Naive thymus-derived CD4-positive, alpha-beta T cell (primary cell): ENCODE results near the gene FOXP2. TPM values are rescaled to one million over a fixed set of nuclear protein-coding genes. Genes with fewer than 3 reads are reported as not detected.

Experiments
- ATAC-seq: fragments of 150-1000 bp; cut with Tn5 transposase; 2 replicates; pipeline ENCODE4 v1.10.0; 2021; ENCODE audit warnings: mild to moderate bottlenecking, moderate library complexity
- CTCF ChIA-PET: fragments of 350-600 bp; sonication (Branson Sonifier 250); formaldehyde crosslinking; loops from one replicate; lab custom pipeline; 2021; ENCODE audit warnings: antibody characterized with exemption; lab: Charles Lee
- POLR2A ChIA-PET: fragments of 350-600 bp; sonication (Branson Sonifier 250); formaldehyde crosslinking; loops from one replicate; lab custom pipeline; 2021; ENCODE audit warnings: antibody characterized with exemption, inconsistent platforms; lab: Charles Lee
- DNase-seq, 9 donors: peaks; one replicate each; pipeline versions ENCODE4 v3.0.0 to v3.0.0-alpha.2; 2020 to 2022; ENCODE audit warnings: mixed read lengths in 1 of 9
- H3K27ac ChIP-seq: one replicate; pipeline ENCODE4 v1.7.0; 2013; ENCODE audit warnings: mild to moderate bottlenecking, low read depth, low read length, moderate library complexity
- H3K27me3 ChIP-seq, 2 donors: one replicate each; pipeline ENCODE4 v1.7.0; 2013; ENCODE audit warnings: low read length in 2 of 2, mild to moderate bottlenecking in 2 of 2, moderate library complexity in 2 of 2; ENCODE audit not compliant: control insufficient read depth in 2 of 2, insufficient read depth in 2 of 2
- H3K36me3 ChIP-seq, 3 experiments: 1 replicate in 2 of 3; 2 replicates in 1 of 3; pipeline ENCODE4 v1.7.0; 2013; ENCODE audit warnings: low read length in 3 of 3, mild to moderate bottlenecking in 3 of 3, moderate library complexity in 1 of 3; ENCODE audit not compliant: insufficient read depth in 3 of 3, control insufficient read depth in 2 of 3
- H3K4me1 ChIP-seq, 2 donors: one replicate each; pipeline ENCODE4 v1.7.0; 2013; ENCODE audit warnings: low read length in 2 of 2, mild to moderate bottlenecking in 2 of 2, moderate library complexity in 1 of 2; ENCODE audit not compliant: control insufficient read depth in 2 of 2, insufficient read depth in 2 of 2
- H3K4me3 ChIP-seq: 2 replicates; pipeline ENCODE4 v1.7.0; 2013; ENCODE audit warnings: mild to moderate bottlenecking, low read length
- H3K9me3 ChIP-seq, 3 experiments: 1 replicate in 2 of 3; 2 replicates in 1 of 3; pipeline ENCODE4 v1.7.0; 2013; ENCODE audit warnings: low read length in 3 of 3; ENCODE audit not compliant: control insufficient read depth in 2 of 3
- H3K27ac Mint-ChIP-seq, 9 donors: one replicate each; pipeline ENCODE4 v1.8.0; 2020 to 2022; ENCODE audit warnings: mixed read lengths in 9 of 9, mild to moderate bottlenecking in 8 of 9, moderate library complexity in 5 of 9, inconsistent platforms in 2 of 9
- H3K27me3 Mint-ChIP-seq, 5 donors: one replicate each; pipeline ENCODE4 v1.8.0; 2021 to 2022; ENCODE audit warnings: mixed read lengths in 5 of 5, mild to moderate bottlenecking in 1 of 5
- H3K36me3 Mint-ChIP-seq, 5 donors: one replicate each; pipeline ENCODE4 v1.8.0; 2020 to 2022; ENCODE audit warnings: mixed read lengths in 5 of 5, mild to moderate bottlenecking in 3 of 5, inconsistent platforms in 1 of 5
- H3K4me1 Mint-ChIP-seq, 7 donors: one replicate each; pipeline ENCODE4 v1.8.0; 2020 to 2022; ENCODE audit warnings: mixed read lengths in 7 of 7, mild to moderate bottlenecking in 3 of 7, inconsistent platforms in 1 of 7
- H3K4me3 Mint-ChIP-seq, 10 donors: one replicate each; pipeline ENCODE4 v1.8.0; 2020 to 2022; ENCODE audit warnings: mild to moderate bottlenecking in 10 of 10, mixed read lengths in 10 of 10, moderate library complexity in 6 of 10, inconsistent platforms in 2 of 10
- H3K9me3 Mint-ChIP-seq, 11 donors: one replicate each; pipeline ENCODE4 v1.8.0; 2020 to 2022; ENCODE audit warnings: mixed read lengths in 11 of 11, mild to moderate bottlenecking in 4 of 11, inconsistent platforms in 1 of 11, moderate library complexity in 1 of 11
- intact Hi-C, 2 donors: fragments of 100-400 bp; cut with micrococcal nuclease; formaldehyde crosslinking; loops; one replicate each; pipeline ENCODE4 v1.15.1; 2023
- polyA plus RNA-seq, 2 donors: library from polyadenylated mRNA; unstranded; fragments of 300-500 nt; fragmentation: Illumina TruSeq; gene quantifications; one replicate each; pipeline ENCODE4 v1.2.3, GENCODE V29; 2021
- total RNA-seq, 6 experiments: library from RNA in 5 of 6; stranded (reverse) in 5 of 6; gene quantifications; 1 replicate in 5 of 6; 2 replicates in 1 of 6; pipeline ENCODE4 v1.2.3 and lab custom pipeline; 2021 to 2026

The FOXP2 gene
- total and polyA plus RNA-seq, 7 experiments from 2014 or later: not detected

GRCh38 chr7:114522081-114522480 is 107.5 kb downstream of the FOXP2 start:
- no peaks in the 10 kb centered on the region for H3K4me1 ChIP-seq
- no peaks in the 10 kb centered on the region for H3K9me3 ChIP-seq
- ATAC-seq (no peak), DNase-seq (no peak)
- no peak overlapping the region for H3K4me3 Mint-ChIP-seq
- POLR2A ChIA-PET: no interaction called here
- H3K9me3 Mint-ChIP-seq: peaks cover 0 to 4% (median 0%) of the 10 kb centered on the region in 11 donors
- no peak overlapping the region for H3K27ac Mint-ChIP-seq
- no peaks in the 10 kb centered on the region for H3K4me1 Mint-ChIP-seq
- no peaks in the 10 kb centered on the region for H3K36me3 ChIP-seq
- CTCF ChIA-PET: no interaction called here
- H3K27me3 ChIP-seq: no peaks in the 10 kb centered on the region
- no peak overlapping the region for H3K4me3 ChIP-seq
- H3K27ac ChIP-seq: no peak overlapping the region
- no peaks in the 10 kb centered on the region for H3K27me3 Mint-ChIP-seq
- intact Hi-C loops: no loop called here
- no peaks in the 10 kb centered on the region for H3K36me3 Mint-ChIP-seq

- no peaks in the 10 kb centered on the region for H3K27me3 ChIP-seq
- CTCF ChIA-PET: no interaction called here
- H3K4me1 ChIP-seq: no peaks in the 10 kb centered on the region
- no peaks in the 10 kb centered on the region for H3K36me3 Mint-ChIP-seq
- H3K4me3 Mint-ChIP-seq: no peak overlapping the region
- no peaks in the 10 kb centered on the region for H3K4me1 Mint-ChIP-seq
- H3K9me3 Mint-ChIP-seq: peaks cover 0 to 4% (median 0%) of the 10 kb centered on the region in 11 donors
- no peak overlapping the region for H3K27ac Mint-ChIP-seq
- H3K4me3 ChIP-seq: no peak overlapping the region
- no peaks in the 10 kb centered on the region for H3K27me3 Mint-ChIP-seq
- intact Hi-C loops: no loop called here
- ATAC-seq (no peak), DNase-seq (no peak)
- H3K9me3 ChIP-seq: no peaks in the 10 kb centered on the region
- no peaks in the 10 kb centered on the region for H3K36me3 ChIP-seq
- POLR2A ChIA-PET: no interaction called here
- H3K27ac ChIP-seq: no peak overlapping the region
Observed at GRCh38 chr7:114527589-114527988, 113.0 kb downstream of the FOXP2 start.

DNA sequence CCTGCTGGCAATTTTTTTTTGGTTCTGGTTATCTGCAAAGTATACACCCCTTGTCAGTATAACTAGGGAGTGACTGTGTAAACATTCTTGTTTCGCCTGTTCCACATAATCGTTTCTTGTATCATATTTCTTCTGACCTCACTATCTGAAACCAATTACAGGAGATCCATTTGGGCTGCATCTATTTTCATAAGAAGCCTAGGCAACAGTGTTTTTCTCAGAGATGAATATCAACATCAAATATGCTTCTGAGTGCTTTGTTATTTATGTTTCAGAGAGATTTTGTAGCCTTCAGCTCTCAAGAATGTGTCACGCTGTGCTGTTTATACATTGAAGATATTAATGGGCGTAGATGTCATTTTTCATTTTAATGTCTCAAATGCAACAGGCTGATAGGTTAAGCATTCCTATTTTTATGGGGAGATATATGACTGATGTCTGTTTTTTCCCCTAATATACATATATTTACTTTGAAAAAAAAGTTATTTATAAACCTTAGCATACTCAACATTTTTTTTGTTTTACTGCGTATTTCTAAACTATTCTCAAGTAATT is 115.5 kb downstream of the FOXP2 start:
- H3K4me1 Mint-ChIP-seq: no peaks in the 10 kb centered on the region
- H3K36me3 Mint-ChIP-seq: no peaks in the 10 kb centered on the region
- no peaks in the 10 kb centered on the region for H3K27me3 Mint-ChIP-seq
- Histone ChIP-seq H3K4me3 (no peak overlapping the region), H3K36me3 (no peaks in the 10 kb centered on the region), H3K27me3 (no peaks in the 10 kb centered on the region), H3K4me1 (no peaks in the 10 kb centered on the region), H3K9me3 (no peaks in the 10 kb centered on the region), H3K27ac (no peak overlapping the region)
- intact Hi-C loops: no loop called here
- no peak overlapping the region for H3K4me3 Mint-ChIP-seq
- ATAC-seq (no peak), DNase-seq (no peak)
- peaks cover 0 to 2% (median 0%) of the 10 kb centered on the region in 11 donors for H3K9me3 Mint-ChIP-seq
- CTCF ChIA-PET: no interaction called here
- POLR2A ChIA-PET: no interaction called here
- H3K27ac Mint-ChIP-seq: no peak overlapping the region

- Histone ChIP-seq H3K27ac (no peak overlapping the region), H3K27me3 (no peaks in the 10 kb centered on the region), H3K9me3 (no peaks in the 10 kb centered on the region), H3K4me1 (no peaks in the 10 kb centered on the region), H3K36me3 (no peaks in the 10 kb centered on the region), H3K4me3 (no peak overlapping the region)
- H3K9me3 Mint-ChIP-seq: peaks cover 0 to 2% (median 0%) of the 10 kb centered on the region in 11 donors
- ATAC-seq (no peak), DNase-seq (no peak)
- CTCF ChIA-PET: no interaction called here
- no peak overlapping the region for H3K4me3 Mint-ChIP-seq
- no peak overlapping the region for H3K27ac Mint-ChIP-seq
- no peaks in the 10 kb centered on the region for H3K36me3 Mint-ChIP-seq
- no peaks in the 10 kb centered on the region for H3K4me1 Mint-ChIP-seq
- POLR2A ChIA-PET: interaction anchor here (0.6 kb wide), 1 partner anchor 713 kb away, joined by 3 read pairs; no protein-coding TSS in a partner anchor
- intact Hi-C loops: no loop called here
- no peaks in the 10 kb centered on the region for H3K27me3 Mint-ChIP-seq
Observed at GRCh38 chr7:114531326-114531725, 116.7 kb downstream of the FOXP2 start.

GRCh38 chr7:114533131-114533530 is 118.5 kb downstream of the FOXP2 start:
- no peaks in the 10 kb centered on the region for H3K9me3 Mint-ChIP-seq

DNA sequence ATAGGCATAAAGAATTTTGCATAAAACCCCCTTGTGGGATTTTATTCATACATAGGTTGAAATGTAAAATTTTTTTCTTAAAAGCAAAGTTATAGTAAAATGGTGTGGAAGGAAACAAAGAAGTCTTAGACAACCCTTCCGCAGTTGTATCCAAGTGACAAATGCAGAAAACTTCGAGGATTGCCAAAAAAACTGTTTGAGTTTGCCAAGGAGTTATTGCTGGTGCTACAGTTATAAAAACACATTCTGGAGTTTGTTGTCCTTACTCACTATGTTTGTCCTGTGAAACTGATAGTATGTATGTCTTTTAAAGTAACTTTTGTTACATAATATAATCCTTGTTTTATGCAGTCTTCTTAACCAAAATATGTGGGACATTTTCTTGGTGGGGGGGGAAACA is 120.3 kb downstream of the FOXP2 start:
- POLR2A ChIA-PET: no interaction called here
- CTCF ChIA-PET: no interaction called here
- Histone ChIP-seq H3K27me3 (no peaks in the 10 kb centered on the region), H3K9me3 (no peaks in the 10 kb centered on the region), H3K36me3 (no peaks in the 10 kb centered on the region), H3K4me3 (no peak overlapping the region), H3K27ac (no peak overlapping the region), H3K4me1 (no peaks in the 10 kb centered on the region)
- ATAC-seq (no peak), DNase-seq (no peak)
- Mint-ChIP-seq H3K4me3 (no peak overlapping the region), H3K4me1 (no peaks in the 10 kb centered on the region), H3K36me3 (no peaks in the 10 kb centered on the region), H3K27me3 (no peaks in the 10 kb centered on the region), H3K27ac (no peak overlapping the region), H3K9me3 (no peaks in the 10 kb centered on the region)
- intact Hi-C loops: no loop called here

More at GRCh38 chr7:114533131-114533530, 118.5 kb downstream of the FOXP2 start:
- Histone ChIP-seq H3K27ac (no peak overlapping the region), H3K27me3 (no peaks in the 10 kb centered on the region), H3K9me3 (no peaks in the 10 kb centered on the region), H3K4me1 (no peaks in the 10 kb centered on the region), H3K4me3 (no peak overlapping the region), H3K36me3 (no peaks in the 10 kb centered on the region)
- Mint-ChIP-seq H3K4me1 (no peaks in the 10 kb centered on the region), H3K27ac (no peak overlapping the region), H3K36me3 (no peaks in the 10 kb centered on the region), H3K4me3 (no peak overlapping the region), H3K27me3 (no peaks in the 10 kb centered on the region)
- no peak for DNase-seq
- CTCF ChIA-PET: no interaction called here
- intact Hi-C loops: no loop called here
- ATAC-seq: no peak
- POLR2A ChIA-PET: no interaction called here

DNA sequence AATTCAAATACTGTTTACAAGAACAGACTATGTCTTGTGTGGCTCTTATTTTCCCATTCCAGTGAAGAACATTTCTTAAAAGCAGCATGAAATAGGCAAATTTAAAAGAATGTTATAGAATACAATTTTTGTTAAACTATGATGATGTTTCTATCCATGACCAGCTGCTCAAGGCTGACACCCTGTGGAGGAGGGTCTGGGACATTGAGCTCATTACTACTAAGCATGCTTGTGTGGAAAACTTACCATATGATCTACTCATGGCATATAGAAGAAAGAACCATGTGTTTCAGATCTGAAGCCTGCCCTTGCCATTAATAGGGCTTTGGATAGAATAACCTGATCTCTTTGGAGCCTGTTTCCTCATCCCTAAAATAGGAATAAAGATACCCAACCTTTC is 125.0 kb downstream of the FOXP2 start:
- ChIA-PET POLR2A (no interaction called here), CTCF (no interaction called here)
- H3K9me3 Mint-ChIP-seq: peaks cover 0 to 4% (median 0%) of the 10 kb centered on the region in 11 donors
- intact Hi-C loops: no loop called here
- Histone ChIP-seq H3K9me3 (no peaks in the 10 kb centered on the region), H3K27ac (no peak overlapping the region), H3K4me3 (no peak overlapping the region), H3K4me1 (no peaks in the 10 kb centered on the region), H3K27me3 (no peaks in the 10 kb centered on the region), H3K36me3 (no peaks in the 10 kb centered on the region)
- no peak overlapping the region for H3K27ac Mint-ChIP-seq
- ATAC-seq (no peak), DNase-seq (no peak)
- no peaks in the 10 kb centered on the region for H3K36me3 Mint-ChIP-seq
- H3K27me3 Mint-ChIP-seq: peaks cover 0 to 4% (median 0%) of the 10 kb centered on the region in 5 donors
- no peaks in the 10 kb centered on the region for H3K4me1 Mint-ChIP-seq
- no peak overlapping the region for H3K4me3 Mint-ChIP-seq
